Trophoblast cell (in vitro differentiated cells and primary cell): Measurements from ENCODE around the gene PEPD.
A peak's percentile ranks its signal among the peaks of the same experiment; 100 is the strongest.

Experiments
- DNase-seq, 2 donors: peaks; one replicate each; pipeline ENCODE4 v3.0.0-alpha.2; 2016
- H2AFZ ChIP-seq: 2 replicates; pipeline ENCODE4 v1.6.1; 2013; ENCODE audit warnings: low read length, moderate library complexity, mild to moderate bottlenecking; ENCODE audit not compliant: insufficient read depth, poor library complexity
- H2AK5ac ChIP-seq: 2 replicates; pipeline ENCODE4 v1.6.1; 2013; ENCODE audit warnings: mild to moderate bottlenecking, low read length
- H2BK120ac ChIP-seq: 2 replicates; pipeline ENCODE4 v1.6.1; 2013; ENCODE audit warnings: low read length, mild to moderate bottlenecking, moderate library complexity; ENCODE audit not compliant: insufficient read depth, poor library complexity
- H2BK12ac ChIP-seq: 2 replicates; pipeline ENCODE4 v1.6.1; 2013; ENCODE audit warnings: mild to moderate bottlenecking, low read length, moderate library complexity
- H2BK5ac ChIP-seq: 2 replicates; pipeline ENCODE4 v1.6.1; 2013; ENCODE audit warnings: low read length, low read depth, moderate library complexity, mild to moderate bottlenecking; ENCODE audit not compliant: poor library complexity
- H3K14ac ChIP-seq: 2 replicates; pipeline ENCODE4 v1.6.1; 2013; ENCODE audit warnings: mild to moderate bottlenecking, low read length
- H3K18ac ChIP-seq: 2 replicates; pipeline ENCODE4 v1.6.1; 2013; ENCODE audit warnings: mild to moderate bottlenecking, low read length
- H3K23ac ChIP-seq: 2 replicates; pipeline ENCODE4 v1.6.1; 2013; ENCODE audit warnings: low read length
- H3K27ac ChIP-seq: 2 replicates; pipeline ENCODE4 v1.5.1; 2013; ENCODE audit warnings: low read depth, mild to moderate bottlenecking, inconsistent platforms, low read length, moderate library complexity
- H3K27me3 ChIP-seq: 2 replicates; pipeline ENCODE4 v1.6.1; 2013; ENCODE audit warnings: inconsistent platforms, mild to moderate bottlenecking, low read length, moderate library complexity; ENCODE audit not compliant: insufficient read depth
- H3K36me3 ChIP-seq, 2 experiments: 1 replicate in 1 of 2; 2 replicates in 1 of 2; pipeline ENCODE4 v1.6.1; 2013; ENCODE audit warnings: low read length in 2 of 2, mild to moderate bottlenecking in 2 of 2, moderate library complexity in 1 of 2; ENCODE audit not compliant: insufficient read depth in 2 of 2, control insufficient read depth in 1 of 2
- H3K4ac ChIP-seq: 2 replicates; pipeline ENCODE4 v1.6.1; 2013; ENCODE audit warnings: low read depth, mild to moderate bottlenecking, low read length, moderate library complexity
- H3K4me1 ChIP-seq, 2 experiments: 1 replicate in 1 of 2; 2 replicates in 1 of 2; pipeline ENCODE4 v1.6.1; 2013; ENCODE audit warnings: low read length in 2 of 2, mild to moderate bottlenecking in 2 of 2, moderate library complexity in 1 of 2; ENCODE audit not compliant: insufficient read depth in 2 of 2, control insufficient read depth in 1 of 2
- H3K4me2 ChIP-seq: 2 replicates; pipeline ENCODE4 v1.6.1; 2013; ENCODE audit warnings: inconsistent platforms, mild to moderate bottlenecking, low read length, moderate library complexity
- H3K4me3 ChIP-seq: 2 replicates; pipeline ENCODE4 v1.5.1; 2013; ENCODE audit warnings: mild to moderate bottlenecking, low read depth, low read length, inconsistent platforms
- H3K79me1 ChIP-seq: one replicate; pipeline ENCODE4 v1.6.1; 2013; ENCODE audit warnings: low read length
- H3K79me2 ChIP-seq: 2 replicates; pipeline ENCODE4 v1.6.1; 2013; ENCODE audit warnings: low read length, mild to moderate bottlenecking; ENCODE audit not compliant: control insufficient read depth, insufficient read depth, poor library complexity
- H3K9ac ChIP-seq: 2 replicates; pipeline ENCODE4 v1.6.1; 2013; ENCODE audit warnings: mild to moderate bottlenecking, low read length
- H3K9me3 ChIP-seq: 2 replicates; pipeline ENCODE4 v1.6.1; 2013; ENCODE audit warnings: low read depth, mild to moderate bottlenecking, control low read depth, inconsistent platforms, low read length; ENCODE audit not compliant: insufficient read depth
- H4K12ac ChIP-seq: 2 replicates; pipeline ENCODE4 v1.6.1; 2013; ENCODE audit warnings: low read depth, mild to moderate bottlenecking, low read length, moderate library complexity
- H4K8ac ChIP-seq: 2 replicates; pipeline ENCODE4 v1.6.1; 2013; ENCODE audit warnings: low read depth, mild to moderate bottlenecking, low read length, moderate library complexity
- H4K91ac ChIP-seq: one replicate; pipeline ENCODE4 v1.6.1; 2013; ENCODE audit warnings: low read depth, mild to moderate bottlenecking, low read length, moderate library complexity
- WGBS: extraction: QIAGEN DNeasy Blood & Tissue Kit; methylation state at CpG from one replicate; pipeline ENCODE4 v1.1.7; 2013; ENCODE audit warnings: missing lambda C conversion rate; ENCODE audit not compliant: insufficient read length, insufficient coverage; ENCODE audit errors: extremely low coverage; 5-methylcytosine and 5-hydroxymethylcytosine counted together

PEPD gene

GRCh38 chr19:33426621-33427361 is 94.8 kb downstream of the PEPD start:
- Histone ChIP-seq H2BK120ac (no peak overlapping the region), H3K9ac (no peak overlapping the region), H3K18ac (no peak overlapping the region), H2AK5ac (no peak overlapping the region), H2AFZ (no peak overlapping the region), H3K4me2 (no peak overlapping the region), H3K27me3 (no peaks in the 10 kb centered on the region), H2BK5ac (no peak overlapping the region), H3K27ac (no peak overlapping the region), H3K4me3 (no peak overlapping the region), H3K79me2 (no peaks in the 10 kb centered on the region), H3K14ac (no peak overlapping the region), H3K79me1 (no peaks in the 10 kb centered on the region), H3K4ac (no peak overlapping the region), H2BK12ac (no peak overlapping the region), H4K91ac (no peak overlapping the region), H4K8ac (no peak overlapping the region), H3K36me3 (no peaks in the 10 kb centered on the region), H3K4me1 (no peaks in the 10 kb centered on the region), H3K23ac (no peak overlapping the region), H4K12ac (no peak overlapping the region), H3K9me3 (no peaks in the 10 kb centered on the region)
- no CpG with 5 or more reads among the region's 24 CpGs for WGBS
- no peak for DNase-seq

- Histone ChIP-seq H2BK120ac (no peak overlapping the region), H3K4me1 (no peaks in the 10 kb centered on the region), H2AK5ac (no peak overlapping the region), H3K14ac (no peak overlapping the region), H3K23ac (no peak overlapping the region), H3K4ac (no peak overlapping the region), H3K4me2 (no peak overlapping the region), H3K79me2 (no peaks in the 10 kb centered on the region), H3K27ac (no peak overlapping the region), H4K91ac (no peak overlapping the region), H3K9ac (no peak overlapping the region), H3K4me3 (no peak overlapping the region), H2BK12ac (no peak overlapping the region), H3K27me3 (no peaks in the 10 kb centered on the region), H2AFZ (no peak overlapping the region), H4K8ac (no peak overlapping the region), H2BK5ac (no peak overlapping the region), H4K12ac (no peak overlapping the region), H3K18ac (no peak overlapping the region), H3K79me1 (no peaks in the 10 kb centered on the region), H3K36me3 (no peaks in the 10 kb centered on the region), H3K9me3 (no peaks in the 10 kb centered on the region)
- peak in 1 of 2 donors; percentile 52 for DNase-seq
- WGBS, result no CpG with 5 or more reads among the region's 8 CpGs
Observed at GRCh38 chr19:33424181-33424580, 97.4 kb downstream of the PEPD start.

GRCh38 chr19:33422369-33423180 is 99.0 kb downstream of the PEPD start:
- H3K4ac ChIP-seq, result no peak overlapping the region
- no peak overlapping the region for H2BK12ac ChIP-seq
- H3K79me2 ChIP-seq, result no peaks in the 10 kb centered on the region
- no peaks in the 10 kb centered on the region for H3K36me3 ChIP-seq
- H4K8ac ChIP-seq, result no peak overlapping the region
- no peak overlapping the region for H3K23ac ChIP-seq
- no peak overlapping the region for H4K12ac ChIP-seq
- WGBS, result 100% methylated on average over 2 of the region's 3 CpGs
- H3K27ac ChIP-seq, result no peak overlapping the region
- H3K4me3 ChIP-seq, result no peak overlapping the region
- no peak overlapping the region for H2BK5ac ChIP-seq
- no peaks in the 10 kb centered on the region for H3K27me3 ChIP-seq
- H4K91ac ChIP-seq, result no peak overlapping the region
- H3K4me2 ChIP-seq, result no peak overlapping the region
- no peak overlapping the region for H3K9ac ChIP-seq
- H3K9me3 ChIP-seq, result no peaks in the 10 kb centered on the region
- no peak overlapping the region for H3K14ac ChIP-seq
- H3K18ac ChIP-seq, result no peak overlapping the region
- no peaks in the 10 kb centered on the region for H3K79me1 ChIP-seq
- no peak overlapping the region for H2BK120ac ChIP-seq
- no peak for DNase-seq
- no peaks in the 10 kb centered on the region for H3K4me1 ChIP-seq
- no peak overlapping the region for H2AFZ ChIP-seq
- no peak overlapping the region for H2AK5ac ChIP-seq

GRCh38 chr19:33421368-33421767 is 100.2 kb downstream of the PEPD start:
- DNase-seq, result no peak
- H2BK5ac ChIP-seq, result no peak overlapping the region
- H3K18ac ChIP-seq, result no peak overlapping the region
- no peak overlapping the region for H3K14ac ChIP-seq
- no peak overlapping the region for H2AFZ ChIP-seq
- no peak overlapping the region for H4K91ac ChIP-seq
- no peak overlapping the region for H2AK5ac ChIP-seq
- no peak overlapping the region for H2BK12ac ChIP-seq
- H3K36me3 ChIP-seq, result no peaks in the 10 kb centered on the region
- no peaks in the 10 kb centered on the region for H3K4me1 ChIP-seq
- no peak overlapping the region for H3K4ac ChIP-seq
- H3K4me3 ChIP-seq, result no peak overlapping the region
- H2BK120ac ChIP-seq, result no peak overlapping the region
- H3K9me3 ChIP-seq, result no peaks in the 10 kb centered on the region
- no peaks in the 10 kb centered on the region for H3K79me1 ChIP-seq
- H3K23ac ChIP-seq, result no peak overlapping the region
- H3K4me2 ChIP-seq, result no peak overlapping the region
- no CpG with 5 or more reads among the region's 7 CpGs for WGBS
- no peaks in the 10 kb centered on the region for H3K79me2 ChIP-seq
- no peaks in the 10 kb centered on the region for H3K27me3 ChIP-seq
- no peak overlapping the region for H4K8ac ChIP-seq
- H4K12ac ChIP-seq, result no peak overlapping the region
- no peak overlapping the region for H3K27ac ChIP-seq
- H3K9ac ChIP-seq, result no peak overlapping the region
